Hepatocyte (in vitro differentiated cells): ENCODE results near the gene CEP126. TPM values are rescaled to one million over a fixed set of nuclear protein-coding genes. Genes with fewer than 3 reads are reported as not detected.
"Not testable (repeated sequence)": the region's sequence is repeated elsewhere in the genome, so short reads cannot be mapped to it uniquely, and the experiment has no call there.

Experiments
- DNase-seq: peaks from one replicate; pipeline ENCODE4 v3.0.0-alpha.2; 2016; ENCODE audit warnings: low spot score
- H2AFZ ChIP-seq: fragments of 200-600 bp; sonication (generic); 2 replicates; pipeline ENCODE4 v1.6.0; 2016; ENCODE audit warnings: antibody characterized with exemption, mild to moderate bottlenecking
- H3K27ac ChIP-seq: fragments of 200-600 bp; sonication (generic); 2 replicates; pipeline ENCODE4 v1.5.1; 2016; ENCODE audit warnings: mild to moderate bottlenecking
- H3K27me3 ChIP-seq: fragments of 200-600 bp; sonication (generic); 2 replicates; pipeline ENCODE4 v1.6.1; 2016
- H3K36me3 ChIP-seq: fragments of 200-600 bp; sonication (generic); replicated peaks from 2 replicates; pipeline ENCODE4 v1.5.1; 2016; ENCODE audit warnings: low read depth; ENCODE audit not compliant: insufficient read depth
- H3K4me1 ChIP-seq: fragments of 200-600 bp; sonication (generic); 2 replicates; pipeline ENCODE4 v1.5.1; 2016; ENCODE audit warnings: mild to moderate bottlenecking, moderate library complexity; ENCODE audit not compliant: insufficient read depth
- H3K4me2 ChIP-seq: fragments of 200-600 bp; sonication (generic); 2 replicates; pipeline ENCODE4 v1.6.0; 2016
- H3K4me3 ChIP-seq: fragments of 200-600 bp; sonication (generic); 2 replicates; pipeline ENCODE4 v1.5.1; 2016; ENCODE audit warnings: mild to moderate bottlenecking
- H3K79me2 ChIP-seq: fragments of 200-600 bp; sonication (generic); 2 replicates; pipeline ENCODE4 v1.6.0; 2017; ENCODE audit warnings: mild to moderate bottlenecking
- H3K9me2 ChIP-seq: fragments of 200-600 bp; sonication (generic); replicated peaks from 2 replicates; pipeline ENCODE4 v1.6.0; 2017; ENCODE audit warnings: mild to moderate bottlenecking; ENCODE audit not compliant: insufficient read depth
- H3K9me3 ChIP-seq: fragments of 200-600 bp; sonication (generic); 2 replicates; pipeline ENCODE4 v1.5.1; 2016; ENCODE audit warnings: low read depth, mild to moderate bottlenecking
- H4K20me1 ChIP-seq: fragments of 200-600 bp; sonication (generic); 2 replicates; pipeline ENCODE4 v1.6.0; 2016; ENCODE audit warnings: mild to moderate bottlenecking; ENCODE audit not compliant: insufficient read depth, poor library complexity, severe bottlenecking
- EZH2 ChIP-seq: fragments of 200-600 bp; sonication (generic); IDR thresholded peaks from 2 replicates; pipeline ENCODE4 v1.6.1; 2016; ENCODE audit warnings: antibody characterized with exemption, mild to moderate bottlenecking, borderline replicate concordance
- EZH2phosphoT487 ChIP-seq: fragments of 200-600 bp; sonication (generic); IDR thresholded peaks from one replicate; pipeline ENCODE4 v1.6.1; 2018; ENCODE audit warnings: antibody characterized with exemption, mild to moderate bottlenecking, low read depth, moderate library complexity; ENCODE audit not compliant: unreplicated experiment, severe bottlenecking
- WGBS: methylation state at CpG from one replicate; pipeline ENCODE4 v1.1.6; 2016; ENCODE audit warnings: low lambda C conversion rate; ENCODE audit errors: missing lambda C conversion rate; 5-methylcytosine and 5-hydroxymethylcytosine counted together
- polyA plus RNA-seq: library from polyadenylated mRNA; unstranded; fragments of >200 nt; fragmentation: Nextera tagmentation; extraction: Ambion mirVana; gene quantifications from 2 replicates; pipeline ENCODE4 v1.2.1, GENCODE V29; 2016
- total RNA-seq: library from RNA; depleted of rRNA; stranded (reverse); fragments of >200 nt; gene quantifications from 2 replicates; pipeline ENCODE4 v1.2.3, GENCODE V29; 2014
- TF ChIP-seq, protein P1 (sequence below): fragments of 200-600 bp; sonication (generic); IDR thresholded peaks from 2 replicates; pipeline ENCODE4 v1.5.1; 2016; ENCODE audit warnings: antibody characterized with exemption, mild to moderate bottlenecking; ENCODE audit not compliant: poor library complexity

Gene CEP126
- total and polyA plus RNA-seq, 2 experiments from 2014 or later: 1.8 to 2.2 TPM

- Histone ChIP-seq H3K4me1 (no peaks in the 10 kb centered on the region), H3K9me3 (no peaks in the 10 kb centered on the region), H4K20me1 (no peaks in the 10 kb centered on the region), H3K79me2 (no peaks in the 10 kb centered on the region), H3K27me3 (no peaks in the 10 kb centered on the region), H3K4me2 (no peak overlapping the region), H3K9me2 (no peaks in the 10 kb centered on the region), H3K27ac (no peak overlapping the region), H3K4me3 (no peak overlapping the region), H2AFZ (no peak overlapping the region), H3K36me3 (no peaks in the 10 kb centered on the region)
- TF ChIP-seq, protein P1, sequence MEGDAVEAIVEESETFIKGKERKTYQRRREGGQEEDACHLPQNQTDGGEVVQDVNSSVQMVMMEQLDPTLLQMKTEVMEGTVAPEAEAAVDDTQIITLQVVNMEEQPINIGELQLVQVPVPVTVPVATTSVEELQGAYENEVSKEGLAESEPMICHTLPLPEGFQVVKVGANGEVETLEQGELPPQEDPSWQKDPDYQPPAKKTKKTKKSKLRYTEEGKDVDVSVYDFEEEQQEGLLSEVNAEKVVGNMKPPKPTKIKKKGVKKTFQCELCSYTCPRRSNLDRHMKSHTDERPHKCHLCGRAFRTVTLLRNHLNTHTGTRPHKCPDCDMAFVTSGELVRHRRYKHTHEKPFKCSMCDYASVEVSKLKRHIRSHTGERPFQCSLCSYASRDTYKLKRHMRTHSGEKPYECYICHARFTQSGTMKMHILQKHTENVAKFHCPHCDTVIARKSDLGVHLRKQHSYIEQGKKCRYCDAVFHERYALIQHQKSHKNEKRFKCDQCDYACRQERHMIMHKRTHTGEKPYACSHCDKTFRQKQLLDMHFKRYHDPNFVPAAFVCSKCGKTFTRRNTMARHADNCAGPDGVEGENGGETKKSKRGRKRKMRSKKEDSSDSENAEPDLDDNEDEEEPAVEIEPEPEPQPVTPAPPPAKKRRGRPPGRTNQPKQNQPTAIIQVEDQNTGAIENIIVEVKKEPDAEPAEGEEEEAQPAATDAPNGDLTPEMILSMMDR: no peak
- TF ChIP-seq EZH2phosphoT487 (no peak), EZH2 (no peak)
- DNase-seq: no peak
- 47% methylated on average over 1 of the region's 1 CpG for WGBS
Measured at GRCh38 chr11:101949680-101950220, 34.9 kb downstream of the CEP126 start.

GRCh38 chr11:101955278-101955677, 40.5 kb downstream of the CEP126 start:
- Histone ChIP-seq H3K27me3 (no peaks in the 10 kb centered on the region), H4K20me1 (no peaks in the 10 kb centered on the region), H3K27ac (no peak overlapping the region), H3K36me3 (no peaks in the 10 kb centered on the region), H2AFZ (no peak overlapping the region), H3K4me1 (no peaks in the 10 kb centered on the region), H3K4me2 (no peak overlapping the region), H3K79me2 (no peaks in the 10 kb centered on the region), H3K9me2 (no peaks in the 10 kb centered on the region), H3K4me3 (no peak overlapping the region), H3K9me3 (no peaks in the 10 kb centered on the region)
- DNase-seq: no peak
- TF ChIP-seq EZH2phosphoT487 (no peak), EZH2 (no peak)
- TF ChIP-seq, protein P1: no peak
- 83% methylated on average over 3 of the region's 3 CpGs for WGBS

- H3K9me2 ChIP-seq: no peaks in the 10 kb centered on the region
- no peaks in the 10 kb centered on the region for H3K27me3 ChIP-seq
- H3K79me2 ChIP-seq: no peaks in the 10 kb centered on the region
- H3K27ac ChIP-seq: no peak overlapping the region
- H3K4me3 ChIP-seq: no peak overlapping the region
- no peaks in the 10 kb centered on the region for H3K4me1 ChIP-seq
- 97% methylated on average over 5 of the region's 5 CpGs for WGBS
- no peak for TF ChIP-seq EZH2
- TF ChIP-seq, protein P1: no peak
- no peak for TF ChIP-seq EZH2phosphoT487
- DNase-seq: no peak
- no peak overlapping the region for H3K4me2 ChIP-seq
- no peak overlapping the region for H2AFZ ChIP-seq
- H3K36me3 ChIP-seq: no peaks in the 10 kb centered on the region
- no peaks in the 10 kb centered on the region for H4K20me1 ChIP-seq
- H3K9me3 ChIP-seq: no peaks in the 10 kb centered on the region
Measured at GRCh38 chr11:101955701-101956100, 40.9 kb downstream of the CEP126 start.

DNA sequence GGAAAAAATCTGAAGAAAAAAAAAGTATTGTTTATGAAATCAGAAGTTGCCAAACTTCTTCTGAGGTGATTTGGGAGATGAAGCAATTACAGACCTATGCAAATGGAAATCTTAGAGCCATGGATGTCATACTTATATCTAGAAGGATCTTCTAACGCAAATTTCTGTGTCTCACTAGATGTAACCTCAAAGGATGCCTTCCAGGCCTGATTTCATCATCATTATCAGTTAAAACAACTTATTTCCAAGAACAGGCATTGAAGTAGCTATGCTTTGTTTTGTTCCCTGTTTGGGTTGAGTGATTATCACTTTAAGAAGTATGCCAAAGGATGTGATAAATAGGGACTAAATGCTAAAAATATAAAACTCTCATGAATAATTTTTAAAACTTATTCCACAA, 45.4 kb downstream of the CEP126 start:
- Histone ChIP-seq H3K27ac (no peak overlapping the region), H3K4me3 (no peak overlapping the region), H4K20me1 (no peaks in the 10 kb centered on the region), H3K9me3 (no peaks in the 10 kb centered on the region), H3K79me2 (no peaks in the 10 kb centered on the region), H3K9me2 (no peaks in the 10 kb centered on the region), H3K4me2 (no peak overlapping the region), H2AFZ (no peak overlapping the region), H3K4me1 (no peaks in the 10 kb centered on the region), H3K36me3 (no peaks in the 10 kb centered on the region), H3K27me3 (no peaks in the 10 kb centered on the region)
- TF ChIP-seq EZH2phosphoT487 (no peak), EZH2 (no peak)
- no peak for DNase-seq
- WGBS: 62% methylated on average over 1 of the region's 1 CpG

GRCh38 chr11:101964200-101964599, 49.4 kb downstream of the CEP126 start:
- H3K4me3 ChIP-seq, H3K4me2 ChIP-seq, H3K27ac ChIP-seq, H2AFZ ChIP-seq, DNase-seq, H3K9me2 ChIP-seq, H4K20me1 ChIP-seq, H3K9me3 ChIP-seq, H3K4me1 ChIP-seq, H3K36me3 ChIP-seq, H3K79me2 ChIP-seq, H3K27me3 ChIP-seq: not testable (repeated sequence)
- WGBS: 96% methylated on average over 10 of the region's 10 CpGs
